GM12892 (cell line): ENCODE results near the gene TMEM18.

Source experiments
- DNase-seq: peaks from one replicate; pipeline ENCODE4 v3.0.0; 2011; ENCODE audit not compliant: insufficient read length
- FAIRE-seq: peaks from 2 replicates; lab custom pipeline; 2011; peaks lifted over from hg19 to GRCh38; lab: Jason Lieb, UNC
- POLR2A ChIP-seq: IDR thresholded peaks from 2 replicates; pipeline ENCODE4 v1.6.1; 2011; ENCODE audit warnings: low read depth, low read length, control low read depth
- POLR2AphosphoS5 ChIP-seq: IDR thresholded peaks from 2 replicates; pipeline ENCODE4 v1.6.1; 2011; ENCODE audit warnings: low read depth, low read length, control low read depth
- TAF1 ChIP-seq: IDR thresholded peaks from 2 replicates; pipeline ENCODE4 v1.6.1; 2011; ENCODE audit warnings: low read depth, mild to moderate bottlenecking, control low read depth, low read length, borderline replicate concordance

The TMEM18 gene

GRCh38 chr2:669323-669722, 7.9 kb downstream of the TMEM18 start:
- TF ChIP-seq POLR2A (no peak), TAF1 (no peak), POLR2AphosphoS5 (no peak)
- FAIRE-seq (no peak), DNase-seq (no peak)

GRCh38 chr2:668000-668398, 9.2 kb downstream of the TMEM18 start:
- DNase-seq (no peak), FAIRE-seq (no peak)
- TF ChIP-seq TAF1 (no peak), POLR2AphosphoS5 (no peak), POLR2A (no peak)

GRCh38 chr2:667332-667999, 9.7 kb downstream of the TMEM18 start:
- TF ChIP-seq TAF1 = no peak
- TF ChIP-seq POLR2A = no peak
- TF ChIP-seq POLR2AphosphoS5 = no peak
- FAIRE-seq (no peak), DNase-seq (no peak)

GRCh38 chr2:666441-666840, 10.8 kb downstream of the TMEM18 start:
- DNase-seq (no peak), FAIRE-seq (no peak)
- TF ChIP-seq POLR2A (no peak), TAF1 (no peak)

GRCh38 chr2:665340-666073, 11.7 kb downstream of the TMEM18 start:
- no peak for TF ChIP-seq TAF1
- TF ChIP-seq POLR2AphosphoS5 = no peak
- no peak for TF ChIP-seq POLR2A
- DNase-seq = no peak
- no peak for FAIRE-seq

- no peak for FAIRE-seq
- TF ChIP-seq POLR2A (no peak), TAF1 (no peak), POLR2AphosphoS5 (no peak)
- DNase-seq = no peak
Observed at GRCh38 chr2:664063-664462, 13.1 kb downstream of the TMEM18 start.

GRCh38 chr2:663221-663620, 14.0 kb downstream of the TMEM18 start:
- no peak for FAIRE-seq

GRCh38 chr2:661360-661635, 15.9 kb downstream of the TMEM18 start:
- FAIRE-seq = no peak
- DNase-seq = no peak
- TF ChIP-seq POLR2A (no peak), POLR2AphosphoS5 (no peak), TAF1 (no peak)

More at GRCh38 chr2:663221-663620, 14.0 kb downstream of the TMEM18 start:
- DNase-seq = no peak
- TF ChIP-seq POLR2A (no peak), POLR2AphosphoS5 (no peak), TAF1 (no peak)

GRCh38 chr2:660586-661359, 16.4 kb downstream of the TMEM18 start:
- DNase-seq (no peak), FAIRE-seq (no peak)
- TF ChIP-seq TAF1 (no peak), POLR2AphosphoS5 (no peak), POLR2A (no peak)

- FAIRE-seq (no peak), DNase-seq (no peak)
- TF ChIP-seq POLR2A (no peak), POLR2AphosphoS5 (no peak), TAF1 (no peak)
Observed at GRCh38 chr2:660029-660428, 17.2 kb downstream of the TMEM18 start.

GRCh38 chr2:658426-658825, 18.8 kb downstream of the TMEM18 start:
- no peak for DNase-seq
- FAIRE-seq = no peak
- TF ChIP-seq POLR2A (no peak), POLR2AphosphoS5 (no peak), TAF1 (no peak)
